ENCODE results near the gene DHRS13.

The DHRS13 gene

DNA sequence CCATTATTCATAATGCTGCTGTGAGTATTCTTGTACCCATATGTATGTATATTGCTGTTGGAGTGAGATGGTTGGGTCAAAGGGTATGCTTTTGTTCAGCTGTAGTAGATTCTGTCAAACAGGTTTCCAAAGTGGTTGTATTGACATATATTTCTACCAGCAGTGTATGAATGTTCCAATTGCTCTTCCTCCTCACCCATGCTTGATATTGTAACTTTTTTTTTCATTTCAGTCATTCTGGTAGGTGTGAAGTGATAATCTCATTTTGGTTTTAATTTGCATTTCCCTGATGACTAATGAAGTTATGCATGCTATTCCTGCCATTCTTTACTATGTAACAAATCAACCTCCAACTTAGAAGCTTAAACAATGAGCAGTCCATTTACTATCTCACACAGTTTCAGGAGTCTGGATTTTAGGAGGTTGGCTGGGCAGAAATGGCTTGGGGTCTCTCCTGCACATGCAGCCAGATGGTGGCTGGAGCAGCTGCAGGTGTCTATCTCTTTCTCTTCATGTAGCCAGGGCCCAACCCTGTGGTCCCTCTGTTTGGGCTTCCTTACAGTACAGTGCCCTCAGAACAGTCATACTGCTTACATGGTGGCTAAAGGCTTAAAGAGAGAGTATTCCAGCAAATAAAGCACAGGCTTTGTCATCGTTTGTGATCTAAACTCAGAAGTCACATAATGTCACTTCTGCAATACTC is 26.9 kb downstream of the DHRS13 start:
- no peaks in the 10 kb centered on the region for H3K79me2 ChIP-seq (ENCODE audit: insufficient read depth, low read length)
- no peaks in the 10 kb centered on the region for H3K9me3 ChIP-seq (ENCODE audit: insufficient read depth, low read length, severe bottlenecking)
- H3K27me3 ChIP-seq (ENCODE audit: insufficient read depth, low read length, poor library complexity): no peaks in the 10 kb centered on the region
- DNase-seq (no peak), ATAC-seq (ENCODE audit: insufficient read depth, low read depth) (no peak; the same call in 2 of the 3 replicates)
- H2AFZ ChIP-seq (ENCODE audit: low read depth, low read length): no peak overlapping the region
- H3K4me3 ChIP-seq (ENCODE audit: low read depth in 1 of 2, low read length in 2 of 2): no peak overlapping the region
- H3K4me2 ChIP-seq (ENCODE audit: insufficient read depth, low read length): no peak overlapping the region
- no peak overlapping the region for H3K27ac ChIP-seq (ENCODE audit: low read length)
- 0 out of 2 replicates have a peak, but pooled peaks cover 4% of the 10 kb centered on the region for H3K4me1 ChIP-seq (ENCODE audit: insufficient read depth, low read length)
- no peaks in the 10 kb centered on the region for H4K20me1 ChIP-seq (ENCODE audit: insufficient read depth, low read length)
- H3K36me3 ChIP-seq (ENCODE audit: insufficient read depth, low read length): peaks cover 7% of the 10 kb centered on the region; the same call in 1 of the 2 replicates
- no peak overlapping the region for H3K9ac ChIP-seq (ENCODE audit: low read depth, low read length)
- TF ChIP-seq EZH2 (IDR thresholded peaks at IDR 0.05; ENCODE audit: borderline replicate concordance, low read depth, low read length, severe bottlenecking): no peak
- TF ChIP-seq CTCF (IDR thresholded peaks at IDR 0.05; ENCODE audit: borderline replicate concordance, extremely low read depth, low read length, poor library complexity, severe bottlenecking): no peak

GRCh38 chr17:28874750-28875149 is 28.1 kb downstream of the DHRS13 start:
- ATAC-seq (ENCODE audit: insufficient read depth, low read depth): no peak
- no peak overlapping the region for H3K4me3 ChIP-seq (ENCODE audit: low read depth in 1 of 2, low read length in 2 of 2)
- no peaks in the 10 kb centered on the region for H3K79me2 ChIP-seq (ENCODE audit: insufficient read depth, low read length)
- H3K27me3 ChIP-seq (ENCODE audit: insufficient read depth, low read length, poor library complexity): no peaks in the 10 kb centered on the region
- no peaks in the 10 kb centered on the region for H3K9me3 ChIP-seq (ENCODE audit: insufficient read depth, low read length, severe bottlenecking)
- no peak overlapping the region for H2AFZ ChIP-seq (ENCODE audit: low read depth, low read length)
- TF ChIP-seq CTCF (IDR thresholded peaks at IDR 0.05; ENCODE audit: borderline replicate concordance, extremely low read depth, low read length, poor library complexity, severe bottlenecking) (no peak), EZH2 (IDR thresholded peaks at IDR 0.05; ENCODE audit: borderline replicate concordance, low read depth, low read length, severe bottlenecking) (no peak)
- no peak overlapping the region for H3K9ac ChIP-seq (ENCODE audit: low read depth, low read length)
- no peaks in the 10 kb centered on the region for H4K20me1 ChIP-seq (ENCODE audit: insufficient read depth, low read length)
- H3K4me1 ChIP-seq (ENCODE audit: insufficient read depth, low read length): 0 out of 2 replicates have a peak, but pooled peaks cover 5% of the 10 kb centered on the region
- no peak for DNase-seq
- H3K4me2 ChIP-seq (ENCODE audit: insufficient read depth, low read length): no peak overlapping the region
- no peak overlapping the region for H3K27ac ChIP-seq (ENCODE audit: low read length)
- H3K36me3 ChIP-seq (ENCODE audit: insufficient read depth, low read length): no peaks in the 10 kb centered on the region

DNA sequence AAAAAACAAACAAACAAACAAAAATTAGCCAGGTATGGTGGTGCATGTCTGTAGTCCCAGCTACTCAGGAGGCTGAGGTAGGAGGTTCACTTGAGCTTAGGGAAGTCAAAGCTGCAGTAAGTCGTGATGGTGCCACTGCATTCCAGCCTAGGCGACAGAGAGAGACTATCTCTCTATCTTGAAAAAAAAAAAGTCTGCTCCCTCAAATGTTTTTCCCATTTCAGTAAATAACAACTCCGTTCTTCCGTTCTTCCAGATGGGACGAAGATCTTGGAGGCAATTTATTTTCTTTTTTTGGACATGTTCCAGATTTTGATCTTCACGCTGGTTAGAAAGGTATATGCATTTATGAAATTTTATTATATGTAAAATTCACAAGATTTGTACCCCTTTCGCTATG is 29.0 kb downstream of the DHRS13 start:
- Histone ChIP-seq H4K20me1 (ENCODE audit: insufficient read depth, low read length) (no peaks in the 10 kb centered on the region), H3K4me1 (ENCODE audit: insufficient read depth, low read length) (0 out of 2 replicates have a peak, but pooled peaks cover 5% of the 10 kb centered on the region), H3K4me2 (ENCODE audit: insufficient read depth, low read length) (no peak overlapping the region), H3K27me3 (ENCODE audit: insufficient read depth, low read length, poor library complexity) (no peaks in the 10 kb centered on the region), H3K9me3 (ENCODE audit: insufficient read depth, low read length, severe bottlenecking) (no peaks in the 10 kb centered on the region), H3K9ac (ENCODE audit: low read depth, low read length) (no peak overlapping the region), H3K4me3 (ENCODE audit: low read depth in 1 of 2, low read length in 2 of 2) (no peak overlapping the region), H2AFZ (ENCODE audit: low read depth, low read length) (no peak overlapping the region), H3K79me2 (ENCODE audit: insufficient read depth, low read length) (no peaks in the 10 kb centered on the region), H3K27ac (ENCODE audit: low read length) (no peak overlapping the region), H3K36me3 (ENCODE audit: insufficient read depth, low read length) (no peaks in the 10 kb centered on the region)
- ATAC-seq (ENCODE audit: insufficient read depth, low read depth) (no peak), DNase-seq (no peak)
- TF ChIP-seq CTCF (IDR thresholded peaks at IDR 0.05; ENCODE audit: borderline replicate concordance, extremely low read depth, low read length, poor library complexity, severe bottlenecking) (no peak), EZH2 (IDR thresholded peaks at IDR 0.05; ENCODE audit: borderline replicate concordance, low read depth, low read length, severe bottlenecking) (no peak)

Data from DND-41 (cell line).